SK-N-SH (cell line): ENCODE measurements around the gene PDIA5.

Source experiments
- EP300 ChIP-seq, 2 experiments: IDR thresholded peaks; 2 replicates each; pipeline versions ENCODE4 v1.4.0 to v1.6.1; 2012; ENCODE audit warnings: borderline replicate concordance in 1 of 2, low read depth in 1 of 2, low read length in 1 of 2
- EZH2phosphoT487 ChIP-seq: fragments of 200-600 bp; sonication (generic); IDR thresholded peaks from 2 replicates; pipeline ENCODE4 v1.6.1; 2017; ENCODE audit warnings: low read depth, mixed run types, mild to moderate bottlenecking, antibody characterized with exemption, moderate library complexity, borderline replicate concordance
- NRF1 ChIP-seq: IDR thresholded peaks from 2 replicates; pipeline ENCODE4 v1.6.1; 2012; ENCODE audit warnings: low read depth, mild to moderate bottlenecking, low read length
- POLR2AphosphoS5 ChIP-seq: IDR thresholded peaks from 2 replicates; pipeline ENCODE4 v1.6.1; 2012; ENCODE audit warnings: low read depth, low read length
- RCOR1 ChIP-seq: fragments of 150-350 bp; IDR thresholded peaks from 2 replicates; pipeline ENCODE4 v1.6.1; 2017; ENCODE audit warnings: antibody characterized with exemption, low read length
- TAF1 ChIP-seq: IDR thresholded peaks from 2 replicates; pipeline ENCODE4 v1.6.1; 2012; ENCODE audit warnings: low read depth, mild to moderate bottlenecking, low read length, moderate library complexity, borderline replicate concordance
- TF ChIP-seq, protein P1 (sequence below): fragments of 200-600 bp; sonication (generic); IDR thresholded peaks from 2 replicates; pipeline ENCODE4 v1.6.1; 2017; ENCODE audit warnings: antibody characterized with exemption, mild to moderate bottlenecking, moderate library complexity
- TF ChIP-seq, protein P2 (sequence below): IDR thresholded peaks from 2 replicates; pipeline ENCODE4 v1.4.0; 2012; ENCODE audit warnings: low read depth, borderline replicate concordance
- TF ChIP-seq, protein P3 (sequence below): IDR thresholded peaks from 2 replicates; pipeline ENCODE4 v1.4.0; 2012; ENCODE audit warnings: low read depth, borderline replicate concordance

DNA sequence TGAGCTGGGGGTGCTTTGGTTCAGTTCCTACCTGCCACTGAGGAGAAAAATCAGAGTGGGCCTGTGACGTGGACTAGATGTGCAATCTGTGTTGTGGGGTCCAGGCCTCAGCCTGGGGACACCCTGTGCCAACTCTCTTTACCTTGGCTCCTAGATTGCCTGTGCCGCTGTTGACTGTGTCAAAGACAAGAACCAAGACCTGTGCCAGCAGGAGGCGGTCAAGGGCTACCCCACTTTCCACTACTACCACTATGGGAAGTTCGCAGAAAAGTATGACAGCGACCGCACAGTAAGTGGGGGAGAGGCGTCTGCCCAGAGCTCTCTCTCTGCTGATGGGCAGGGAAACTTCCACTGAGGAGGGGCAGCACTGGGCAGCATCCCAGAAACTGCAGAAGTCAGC is 94.3 kb downstream of the PDIA5 start:
- TF ChIP-seq, protein P1, sequence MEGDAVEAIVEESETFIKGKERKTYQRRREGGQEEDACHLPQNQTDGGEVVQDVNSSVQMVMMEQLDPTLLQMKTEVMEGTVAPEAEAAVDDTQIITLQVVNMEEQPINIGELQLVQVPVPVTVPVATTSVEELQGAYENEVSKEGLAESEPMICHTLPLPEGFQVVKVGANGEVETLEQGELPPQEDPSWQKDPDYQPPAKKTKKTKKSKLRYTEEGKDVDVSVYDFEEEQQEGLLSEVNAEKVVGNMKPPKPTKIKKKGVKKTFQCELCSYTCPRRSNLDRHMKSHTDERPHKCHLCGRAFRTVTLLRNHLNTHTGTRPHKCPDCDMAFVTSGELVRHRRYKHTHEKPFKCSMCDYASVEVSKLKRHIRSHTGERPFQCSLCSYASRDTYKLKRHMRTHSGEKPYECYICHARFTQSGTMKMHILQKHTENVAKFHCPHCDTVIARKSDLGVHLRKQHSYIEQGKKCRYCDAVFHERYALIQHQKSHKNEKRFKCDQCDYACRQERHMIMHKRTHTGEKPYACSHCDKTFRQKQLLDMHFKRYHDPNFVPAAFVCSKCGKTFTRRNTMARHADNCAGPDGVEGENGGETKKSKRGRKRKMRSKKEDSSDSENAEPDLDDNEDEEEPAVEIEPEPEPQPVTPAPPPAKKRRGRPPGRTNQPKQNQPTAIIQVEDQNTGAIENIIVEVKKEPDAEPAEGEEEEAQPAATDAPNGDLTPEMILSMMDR, result peak; percentile 23; the same call in 1 of the 2 replicates
- TF ChIP-seq NRF1 (no peak), EP300 (IDR thresholded peaks at IDR 0.05; ENCODE audit: borderline replicate concordance in 1 of 2, low read depth in 1 of 2, low read length in 1 of 2) (no peak), RCOR1 (no peak), TAF1 (no peak), POLR2AphosphoS5 (no peak), EZH2phosphoT487 (no peak)
- TF ChIP-seq, protein P2, sequence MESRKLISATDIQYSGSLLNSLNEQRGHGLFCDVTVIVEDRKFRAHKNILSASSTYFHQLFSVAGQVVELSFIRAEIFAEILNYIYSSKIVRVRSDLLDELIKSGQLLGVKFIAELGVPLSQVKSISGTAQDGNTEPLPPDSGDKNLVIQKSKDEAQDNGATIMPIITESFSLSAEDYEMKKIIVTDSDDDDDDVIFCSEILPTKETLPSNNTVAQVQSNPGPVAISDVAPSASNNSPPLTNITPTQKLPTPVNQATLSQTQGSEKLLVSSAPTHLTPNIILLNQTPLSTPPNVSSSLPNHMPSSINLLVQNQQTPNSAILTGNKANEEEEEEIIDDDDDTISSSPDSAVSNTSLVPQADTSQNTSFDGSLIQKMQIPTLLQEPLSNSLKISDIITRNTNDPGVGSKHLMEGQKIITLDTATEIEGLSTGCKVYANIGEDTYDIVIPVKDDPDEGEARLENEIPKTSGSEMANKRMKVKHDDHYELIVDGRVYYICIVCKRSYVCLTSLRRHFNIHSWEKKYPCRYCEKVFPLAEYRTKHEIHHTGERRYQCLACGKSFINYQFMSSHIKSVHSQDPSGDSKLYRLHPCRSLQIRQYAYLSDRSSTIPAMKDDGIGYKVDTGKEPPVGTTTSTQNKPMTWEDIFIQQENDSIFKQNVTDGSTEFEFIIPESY, result no peak
- TF ChIP-seq, protein P3, sequence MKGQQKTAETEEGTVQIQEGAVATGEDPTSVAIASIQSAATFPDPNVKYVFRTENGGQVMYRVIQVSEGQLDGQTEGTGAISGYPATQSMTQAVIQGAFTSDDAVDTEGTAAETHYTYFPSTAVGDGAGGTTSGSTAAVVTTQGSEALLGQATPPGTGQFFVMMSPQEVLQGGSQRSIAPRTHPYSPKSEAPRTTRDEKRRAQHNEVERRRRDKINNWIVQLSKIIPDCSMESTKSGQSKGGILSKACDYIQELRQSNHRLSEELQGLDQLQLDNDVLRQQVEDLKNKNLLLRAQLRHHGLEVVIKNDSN, result no peak
